ENCODE measurements around the gene LONRF2.

The LONRF2 gene

DNA sequence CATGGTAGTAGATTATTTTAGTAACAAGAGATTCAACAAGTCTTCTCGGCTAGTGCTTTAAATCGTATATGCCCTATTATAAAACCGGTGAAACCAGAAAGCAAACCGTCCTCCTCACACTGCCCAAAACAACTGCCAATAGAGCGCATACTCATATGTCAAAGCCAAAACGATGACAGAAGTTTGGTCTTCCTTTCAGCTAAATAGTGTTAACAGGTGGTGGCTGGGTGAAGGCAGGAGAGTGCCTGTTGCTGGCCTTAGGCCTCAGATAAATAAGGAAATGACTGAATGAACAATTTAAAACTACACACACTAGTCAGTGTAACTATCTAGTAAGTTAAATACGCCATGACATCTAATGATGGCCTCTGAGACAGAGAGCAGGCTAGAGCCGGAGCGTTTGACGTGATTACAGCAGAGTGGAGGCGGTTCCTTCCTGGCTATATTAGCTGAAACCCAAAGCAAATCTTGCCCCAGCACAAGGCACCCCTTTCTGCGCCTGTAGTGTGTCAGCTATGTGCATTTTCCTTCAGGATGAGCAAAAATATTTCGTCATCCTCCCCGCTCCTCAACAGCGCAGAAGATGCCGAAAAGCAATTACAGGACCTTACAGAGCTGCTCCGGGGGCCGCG lies 1.6 kb downstream of the LONRF2 start:
- DNase-seq (ENCODE audit: extremely low read depth, low read depth), result no peak
- TF ChIP-seq, protein P1, sequence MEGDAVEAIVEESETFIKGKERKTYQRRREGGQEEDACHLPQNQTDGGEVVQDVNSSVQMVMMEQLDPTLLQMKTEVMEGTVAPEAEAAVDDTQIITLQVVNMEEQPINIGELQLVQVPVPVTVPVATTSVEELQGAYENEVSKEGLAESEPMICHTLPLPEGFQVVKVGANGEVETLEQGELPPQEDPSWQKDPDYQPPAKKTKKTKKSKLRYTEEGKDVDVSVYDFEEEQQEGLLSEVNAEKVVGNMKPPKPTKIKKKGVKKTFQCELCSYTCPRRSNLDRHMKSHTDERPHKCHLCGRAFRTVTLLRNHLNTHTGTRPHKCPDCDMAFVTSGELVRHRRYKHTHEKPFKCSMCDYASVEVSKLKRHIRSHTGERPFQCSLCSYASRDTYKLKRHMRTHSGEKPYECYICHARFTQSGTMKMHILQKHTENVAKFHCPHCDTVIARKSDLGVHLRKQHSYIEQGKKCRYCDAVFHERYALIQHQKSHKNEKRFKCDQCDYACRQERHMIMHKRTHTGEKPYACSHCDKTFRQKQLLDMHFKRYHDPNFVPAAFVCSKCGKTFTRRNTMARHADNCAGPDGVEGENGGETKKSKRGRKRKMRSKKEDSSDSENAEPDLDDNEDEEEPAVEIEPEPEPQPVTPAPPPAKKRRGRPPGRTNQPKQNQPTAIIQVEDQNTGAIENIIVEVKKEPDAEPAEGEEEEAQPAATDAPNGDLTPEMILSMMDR (IDR thresholded peaks at IDR 0.05; ENCODE audit: low read depth, low read length), result no peak

DNA sequence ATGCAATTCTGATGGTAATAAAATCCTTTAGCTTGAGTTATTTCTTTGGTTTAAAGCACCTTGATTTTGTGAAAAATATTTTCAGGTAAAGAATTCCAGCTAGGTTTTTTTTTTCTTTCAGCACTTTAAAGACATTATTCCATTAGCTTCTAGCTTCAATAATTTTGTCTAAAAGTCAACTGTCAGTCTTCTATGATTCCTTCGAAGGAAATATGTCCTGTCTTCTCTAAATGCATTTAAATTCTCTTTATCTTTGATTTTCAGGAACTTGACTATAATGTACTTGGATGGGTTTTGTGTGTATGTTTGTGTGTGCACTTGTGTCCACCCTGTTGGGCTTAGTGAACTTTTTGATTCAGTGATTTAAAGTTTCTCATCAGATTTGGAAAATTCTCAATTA lies 4.7 kb downstream of the LONRF2 start:
- DNase-seq (ENCODE audit: extremely low read depth, low read depth), result no peak
- TF ChIP-seq, protein P1 (IDR thresholded peaks at IDR 0.05; ENCODE audit: low read depth, low read length), result no peak

DNA sequence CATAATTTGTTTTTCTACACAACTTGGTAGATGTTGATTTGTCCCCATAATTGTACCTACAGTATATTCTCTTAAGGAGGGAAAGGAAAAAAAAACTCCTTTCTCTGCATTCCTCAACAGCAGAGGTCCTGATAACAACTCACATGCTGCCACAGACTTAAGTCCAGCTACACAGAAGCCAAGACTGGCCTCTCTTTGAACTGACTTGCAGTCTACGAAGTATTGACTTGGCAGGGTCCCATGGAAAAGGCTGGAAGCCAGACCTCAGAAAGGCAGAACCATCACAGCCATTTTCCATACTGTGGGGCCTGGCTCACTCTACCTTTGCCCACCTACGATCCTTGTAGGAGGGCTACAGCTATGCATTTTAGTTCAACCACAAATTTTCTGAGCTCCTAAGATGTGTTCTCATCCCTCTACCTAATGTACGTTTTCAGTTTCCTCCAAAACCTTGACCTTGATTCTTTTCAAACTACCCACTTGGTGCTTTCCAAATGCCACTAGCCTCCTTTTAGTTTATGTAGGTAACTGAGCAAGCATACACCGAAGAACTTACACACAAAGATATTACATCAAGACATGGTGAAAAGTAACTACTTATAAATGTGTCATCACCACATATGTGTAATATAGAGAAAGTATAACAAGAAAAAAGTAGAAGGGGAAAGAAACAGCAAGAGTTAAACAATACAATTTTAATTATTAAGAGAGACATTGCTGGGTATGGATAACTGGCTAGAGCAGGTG lies 12.2 kb downstream of the LONRF2 start:
- TF ChIP-seq, protein P1 (IDR thresholded peaks at IDR 0.05; ENCODE audit: low read depth, low read length), result no peak
- no peak for DNase-seq (ENCODE audit: extremely low read depth, low read depth)

DNA sequence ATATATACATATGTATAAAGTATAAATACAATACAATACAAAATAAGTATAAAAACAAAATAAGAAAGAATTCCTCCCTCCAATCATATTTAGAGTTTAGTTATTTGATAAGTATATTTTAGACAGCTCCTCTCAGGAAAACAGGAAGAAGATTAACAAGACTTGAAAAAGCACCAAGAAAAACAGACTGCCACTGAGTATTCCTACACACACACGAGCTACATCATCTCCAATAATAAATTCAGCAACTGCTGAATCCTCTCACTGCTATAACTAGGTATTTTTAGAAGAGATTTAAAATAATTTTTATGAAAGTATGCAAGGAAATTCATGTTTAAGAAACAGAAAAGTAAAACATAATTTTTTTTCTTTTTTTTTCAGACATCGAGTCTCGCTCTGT lies 13.0 kb downstream of the LONRF2 start:
- no peak for DNase-seq (ENCODE audit: extremely low read depth, low read depth)
- TF ChIP-seq, protein P1 (IDR thresholded peaks at IDR 0.05; ENCODE audit: low read depth, low read length), result no peak

DNA sequence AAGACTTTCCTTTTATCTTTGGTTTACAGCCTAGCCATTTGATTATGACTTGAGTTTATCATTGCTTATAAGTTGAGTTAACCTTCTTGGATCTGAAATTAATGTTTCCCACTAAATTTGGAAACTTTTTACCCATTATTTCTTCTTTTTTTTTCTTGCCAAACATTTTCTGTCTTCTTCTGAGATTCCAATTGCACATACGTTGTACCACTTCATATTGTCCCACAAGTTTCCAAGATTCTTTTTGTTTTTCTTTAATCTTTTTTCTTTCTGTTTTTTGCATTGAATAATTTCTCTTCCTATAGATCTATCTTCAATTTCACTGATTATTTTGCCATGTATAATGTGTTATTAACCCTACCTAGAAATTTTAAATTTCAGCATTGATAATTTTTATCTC lies 18.6 kb downstream of the LONRF2 start:
- TF ChIP-seq, protein P1 (IDR thresholded peaks at IDR 0.05; ENCODE audit: low read depth, low read length), result no peak
- no peak for DNase-seq (ENCODE audit: extremely low read depth, low read depth)

DNA sequence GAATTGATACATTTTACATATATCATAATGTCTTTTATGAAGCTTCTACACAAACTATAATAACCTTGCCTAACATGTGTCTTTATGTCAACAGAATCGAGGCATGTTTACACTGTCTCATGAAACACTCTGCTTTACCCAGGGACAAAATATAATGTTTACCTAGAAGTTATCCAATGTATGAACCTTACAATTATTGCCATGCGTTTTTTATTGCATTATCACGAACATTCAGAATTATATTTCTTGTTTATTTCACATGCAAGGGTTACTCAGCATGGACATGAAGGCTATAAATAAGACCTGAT lies 19.8 kb downstream of the LONRF2 start:
- no peak for DNase-seq (ENCODE audit: extremely low read depth, low read depth)
- TF ChIP-seq, protein P1 (IDR thresholded peaks at IDR 0.05; ENCODE audit: low read depth, low read length), result no peak

DNA sequence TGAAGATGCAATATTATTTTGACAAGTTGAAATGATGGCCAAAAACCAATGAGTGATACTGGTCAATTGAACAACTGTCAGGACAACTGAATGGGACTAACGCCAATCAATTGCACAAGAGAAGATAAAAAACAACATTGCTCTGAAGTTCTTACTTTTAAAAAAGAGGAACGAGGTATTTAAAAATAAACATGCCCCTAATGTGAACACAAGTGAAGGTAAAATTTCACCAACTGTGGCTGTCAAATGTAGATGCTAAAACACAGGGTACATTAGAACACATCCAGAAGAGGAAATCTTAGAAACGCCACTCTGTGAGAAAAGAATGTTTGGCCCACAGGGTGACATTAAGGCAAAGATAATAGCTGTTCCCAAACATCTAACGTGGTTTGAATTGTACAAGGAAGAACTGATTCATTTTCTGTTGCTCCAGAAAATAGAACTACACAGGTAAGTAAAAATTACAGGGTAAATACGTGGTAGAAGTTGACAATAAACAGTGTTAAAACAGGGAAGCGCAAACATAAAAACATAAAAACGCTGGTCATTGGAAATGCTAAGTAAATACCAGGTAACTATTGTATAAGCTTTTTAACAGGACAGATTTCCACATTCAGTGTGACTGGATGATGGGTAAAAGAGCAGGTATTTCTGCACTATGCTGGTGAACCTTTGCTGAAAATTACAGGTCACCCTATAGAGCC lies 20.3 kb downstream of the LONRF2 start:
- DNase-seq (ENCODE audit: extremely low read depth, low read depth), result no peak
- TF ChIP-seq, protein P1 (IDR thresholded peaks at IDR 0.05; ENCODE audit: low read depth, low read length), result no peak

Data from AG09319 (cell line).